Measurements from ENCODE around the gene ANO1. TPM values are rescaled to one million over a fixed set of nuclear protein-coding genes. Genes with fewer than 3 reads are reported as not detected.

ANO1 gene
- total RNA-seq, 1 donor from 2014 or later, result 9.1 TPM

DNA sequence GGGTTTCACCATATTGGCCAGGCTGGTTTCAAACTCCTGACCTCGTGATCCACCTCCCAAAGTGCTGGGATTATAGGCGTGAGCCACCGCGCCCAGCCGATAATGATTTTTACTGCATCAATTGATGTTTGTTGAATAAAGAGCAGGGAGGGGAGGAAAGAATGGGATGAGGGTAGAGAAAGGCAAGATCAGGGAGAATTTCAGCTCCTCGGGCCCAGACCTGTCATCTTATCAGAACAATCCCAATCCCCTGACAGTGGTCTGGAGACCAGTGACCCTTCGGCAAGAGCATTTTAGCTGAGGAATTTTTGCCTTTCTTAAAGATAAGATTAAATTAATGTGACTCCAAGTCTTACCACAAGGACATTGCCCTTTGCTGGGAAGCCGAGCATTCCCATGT lies 15.0 kb upstream of the ANO1 start:
- TF ChIP-seq, protein P1, sequence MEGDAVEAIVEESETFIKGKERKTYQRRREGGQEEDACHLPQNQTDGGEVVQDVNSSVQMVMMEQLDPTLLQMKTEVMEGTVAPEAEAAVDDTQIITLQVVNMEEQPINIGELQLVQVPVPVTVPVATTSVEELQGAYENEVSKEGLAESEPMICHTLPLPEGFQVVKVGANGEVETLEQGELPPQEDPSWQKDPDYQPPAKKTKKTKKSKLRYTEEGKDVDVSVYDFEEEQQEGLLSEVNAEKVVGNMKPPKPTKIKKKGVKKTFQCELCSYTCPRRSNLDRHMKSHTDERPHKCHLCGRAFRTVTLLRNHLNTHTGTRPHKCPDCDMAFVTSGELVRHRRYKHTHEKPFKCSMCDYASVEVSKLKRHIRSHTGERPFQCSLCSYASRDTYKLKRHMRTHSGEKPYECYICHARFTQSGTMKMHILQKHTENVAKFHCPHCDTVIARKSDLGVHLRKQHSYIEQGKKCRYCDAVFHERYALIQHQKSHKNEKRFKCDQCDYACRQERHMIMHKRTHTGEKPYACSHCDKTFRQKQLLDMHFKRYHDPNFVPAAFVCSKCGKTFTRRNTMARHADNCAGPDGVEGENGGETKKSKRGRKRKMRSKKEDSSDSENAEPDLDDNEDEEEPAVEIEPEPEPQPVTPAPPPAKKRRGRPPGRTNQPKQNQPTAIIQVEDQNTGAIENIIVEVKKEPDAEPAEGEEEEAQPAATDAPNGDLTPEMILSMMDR (IDR thresholded peaks at IDR 0.05; ENCODE audit: unreplicated experiment), result no peak
- Mint-ChIP-seq H3K9me3 (ENCODE audit: low read depth) (peaks cover 4% of the 10 kb centered on the region), H3K36me3 (ENCODE audit: insufficient read depth) (peaks cover 2% of the 10 kb centered on the region), H3K4me1 (ENCODE audit: low read depth) (peaks cover 10% of the 10 kb centered on the region), H3K27ac (no peak overlapping the region), H3K4me3 (ENCODE audit: low read depth) (no peak overlapping the region), H3K27me3 (peaks cover 25% of the 10 kb centered on the region)
- DNase-seq (ENCODE audit: low spot score, unreplicated experiment), result no peak

DNA sequence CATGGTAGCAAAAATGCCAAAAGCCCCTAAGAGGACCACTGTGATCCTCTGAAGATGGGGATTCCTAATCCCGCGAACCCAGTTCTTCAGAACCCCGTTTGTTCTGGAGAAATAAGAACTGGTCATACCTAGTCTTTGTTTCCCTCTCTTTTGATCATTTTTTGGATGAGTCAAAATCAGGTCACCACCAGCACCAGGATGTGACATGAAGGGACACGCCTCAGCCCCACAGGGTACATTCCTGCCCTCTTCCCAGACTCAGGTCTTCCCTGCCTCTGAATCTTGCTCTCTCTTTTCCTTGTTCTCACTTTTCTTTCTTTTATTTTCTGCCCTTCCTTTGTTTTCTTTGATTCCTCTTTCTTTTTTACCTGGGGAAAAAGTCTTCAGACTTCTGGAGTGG lies 14.6 kb upstream of the ANO1 start:
- H3K4me3 Mint-ChIP-seq (ENCODE audit: low read depth), result no peak overlapping the region
- no peak for DNase-seq (ENCODE audit: low spot score, unreplicated experiment)
- peaks cover 27% of the 10 kb centered on the region for H3K27me3 Mint-ChIP-seq

DNA sequence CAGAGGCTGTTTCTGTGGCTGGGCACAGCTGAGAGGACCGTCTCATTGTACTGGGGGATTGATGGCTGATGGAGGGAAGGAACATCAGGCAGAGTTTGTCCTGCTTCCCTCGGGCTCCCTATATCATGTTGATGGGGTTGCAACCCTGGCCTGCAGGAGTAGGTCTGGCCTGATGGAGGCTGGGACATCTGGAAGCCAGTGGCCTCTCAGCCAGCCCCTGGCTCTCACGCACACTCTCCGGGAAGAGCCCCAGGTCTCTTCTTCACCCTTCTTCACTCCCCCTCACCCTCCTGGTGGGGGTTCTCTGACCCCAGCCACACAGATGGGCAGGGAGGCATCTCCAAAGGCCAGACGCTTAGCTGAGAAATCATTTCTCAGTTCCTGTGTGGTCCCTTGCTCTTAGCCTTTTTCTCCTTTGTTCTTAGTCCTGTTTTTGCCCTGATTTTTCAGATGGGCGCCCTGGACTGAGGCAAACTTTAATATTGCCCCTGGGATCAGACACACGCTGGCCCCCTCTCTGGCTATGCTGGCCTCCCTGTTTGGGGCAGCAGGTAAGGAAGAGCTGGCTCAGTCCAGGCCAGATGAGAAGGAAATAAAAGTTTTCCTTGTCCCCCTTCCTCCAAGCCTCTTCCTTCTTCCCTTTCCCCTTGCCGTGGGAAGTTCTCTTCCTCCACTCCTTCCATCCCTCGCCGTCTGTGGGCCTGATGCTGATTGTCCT lies 13.9 kb upstream of the ANO1 start:
- no peaks in the 10 kb centered on the region for H3K9me3 Mint-ChIP-seq (ENCODE audit: low read depth)
- H3K27ac Mint-ChIP-seq, result no peak overlapping the region
- H3K27me3 Mint-ChIP-seq, result peaks cover 30% of the 10 kb centered on the region
- DNase-seq (ENCODE audit: low spot score, unreplicated experiment), result no peak
- H3K4me3 Mint-ChIP-seq (ENCODE audit: low read depth), result no peak overlapping the region
- TF ChIP-seq, protein P1 (IDR thresholded peaks at IDR 0.05; ENCODE audit: unreplicated experiment), result no peak
- H3K4me1 Mint-ChIP-seq (ENCODE audit: low read depth), result peaks cover 13% of the 10 kb centered on the region
- no peaks in the 10 kb centered on the region for H3K36me3 Mint-ChIP-seq (ENCODE audit: insufficient read depth)

More for the DNA sequence above, 14.6 kb upstream of the ANO1 start:
- no peak overlapping the region for H3K27ac Mint-ChIP-seq
- no peaks in the 10 kb centered on the region for H3K36me3 Mint-ChIP-seq (ENCODE audit: insufficient read depth)
- H3K9me3 Mint-ChIP-seq (ENCODE audit: low read depth), result no peaks in the 10 kb centered on the region
- TF ChIP-seq, protein P1 (IDR thresholded peaks at IDR 0.05; ENCODE audit: unreplicated experiment), result no peak
- H3K4me1 Mint-ChIP-seq (ENCODE audit: low read depth), result peaks cover 13% of the 10 kb centered on the region

DNA sequence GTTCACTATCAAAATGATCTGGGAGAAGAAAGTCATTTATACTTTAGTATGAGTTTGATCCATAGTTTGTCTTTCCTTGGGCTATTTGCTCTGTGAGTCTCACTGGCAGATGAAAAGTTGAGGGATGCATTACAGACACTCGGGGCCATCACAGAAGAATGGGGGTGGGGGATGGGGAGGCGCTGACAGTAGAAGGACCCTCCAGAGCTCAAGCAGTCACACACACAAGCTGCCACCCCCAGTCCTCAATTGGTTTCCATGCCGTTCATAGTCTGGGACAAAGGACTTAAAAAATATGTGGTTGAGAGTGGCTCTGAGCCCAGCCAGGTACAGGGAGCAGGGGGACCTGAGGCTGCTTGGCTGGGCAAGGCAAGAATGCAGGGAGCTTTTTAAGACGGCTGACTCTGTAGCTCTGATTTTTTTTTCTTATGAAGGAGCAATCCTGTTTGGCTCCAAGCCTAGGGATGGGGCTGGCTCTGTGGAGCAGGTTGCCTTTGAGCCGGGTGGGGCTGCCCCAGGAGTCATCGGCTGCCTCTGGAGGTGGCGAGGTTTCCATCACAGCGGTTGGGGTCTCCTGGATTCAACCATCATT lies 13.3 kb upstream of the ANO1 start:
- Mint-ChIP-seq H3K36me3 (ENCODE audit: insufficient read depth) (no peaks in the 10 kb centered on the region), H3K27me3 (peaks cover 36% of the 10 kb centered on the region), H3K27ac (no peak overlapping the region), H3K4me3 (ENCODE audit: low read depth) (no peak overlapping the region), H3K9me3 (ENCODE audit: low read depth) (no peaks in the 10 kb centered on the region), H3K4me1 (ENCODE audit: low read depth) (peaks cover 13% of the 10 kb centered on the region)
- no peak for DNase-seq (ENCODE audit: low spot score, unreplicated experiment)
- TF ChIP-seq, protein P1 (IDR thresholded peaks at IDR 0.05; ENCODE audit: unreplicated experiment), result no peak

DNA sequence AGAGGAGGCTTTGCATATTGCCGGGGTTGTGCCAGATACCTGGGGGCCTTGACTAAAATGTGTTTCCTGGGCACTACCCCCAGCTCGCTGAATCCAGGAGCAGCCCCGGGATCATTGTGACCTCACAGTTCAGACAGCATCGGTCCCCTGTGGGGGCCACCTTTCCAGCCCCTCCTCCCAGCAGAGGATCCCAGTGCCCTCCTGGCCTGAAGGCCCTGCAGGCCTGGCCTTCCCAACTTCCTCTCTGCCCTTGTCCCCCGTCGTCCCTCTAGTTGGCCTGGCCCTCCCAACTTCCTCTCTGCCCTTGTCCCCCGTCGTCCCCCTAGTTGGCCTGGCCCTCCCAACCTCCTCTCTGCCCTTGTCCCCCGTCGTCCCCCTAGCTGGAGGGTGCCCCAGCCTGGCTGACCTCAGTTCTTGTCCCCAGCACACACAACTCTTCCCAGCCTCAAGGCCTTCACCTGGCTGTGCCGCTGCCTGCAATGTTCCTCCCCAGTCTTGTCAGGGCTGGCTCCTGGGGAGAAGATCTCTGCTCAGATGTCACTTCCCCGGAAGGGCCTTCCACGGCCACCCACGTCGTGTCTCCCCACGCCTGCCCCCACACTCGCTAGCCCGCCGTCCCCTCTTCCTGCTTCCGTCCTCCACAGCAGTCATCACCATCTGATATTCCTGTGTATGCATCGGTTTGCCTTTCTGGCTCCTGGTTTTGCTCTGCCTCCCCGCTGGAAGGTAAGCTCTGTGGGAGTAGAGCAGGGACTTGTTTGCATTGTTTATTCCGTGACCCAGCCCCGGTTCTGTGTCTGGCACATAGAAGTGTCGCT lies 12.6 kb upstream of the ANO1 start:
- Mint-ChIP-seq H3K9me3 (ENCODE audit: low read depth) (no peaks in the 10 kb centered on the region), H3K27me3 (peaks cover 43% of the 10 kb centered on the region), H3K36me3 (ENCODE audit: insufficient read depth) (no peaks in the 10 kb centered on the region), H3K4me1 (ENCODE audit: low read depth) (peaks cover 13% of the 10 kb centered on the region), H3K27ac (peak overlapping the region; percentile 60), H3K4me3 (ENCODE audit: low read depth) (no peak overlapping the region)
- TF ChIP-seq, protein P1 (IDR thresholded peaks at IDR 0.05; ENCODE audit: unreplicated experiment), result no peak
- no peak for DNase-seq (ENCODE audit: low spot score, unreplicated experiment)

Data from progenitor cell of endocrine pancreas (in vitro differentiated cells).